Activated CD4-positive, alpha-beta memory T cell treated with anti-CD3 and anti-CD28 coated beads, Interleukin-2, amount 10 ng/mL, durations not matched to agents 7 days and 5 days (primary cell): ENCODE measurements around the gene CORO2B. TPM values are rescaled to one million over a fixed set of nuclear protein-coding genes. Genes with fewer than 3 reads are reported as not detected.

Experiments used
- CTCF ChIA-PET: fragments of 350-600 bp; sonication (Branson Sonifier 250); formaldehyde crosslinking; loops from one replicate; lab custom pipeline; 2021; ENCODE audit warnings: antibody characterized with exemption, inconsistent platforms; lab: Charles Lee
- POLR2A ChIA-PET: fragments of 350-600 bp; sonication (Branson Sonifier 250); formaldehyde crosslinking; loops from one replicate; lab custom pipeline; 2021; ENCODE audit warnings: antibody characterized with exemption; lab: Charles Lee
- DNase-seq: peaks from one replicate; pipeline ENCODE4 v3.0.0-alpha.2; 2020
- H3K27ac Mint-ChIP-seq: one replicate; pipeline ENCODE4 v1.8.0; 2021; ENCODE audit warnings: mild to moderate bottlenecking, mixed read lengths
- H3K27me3 Mint-ChIP-seq: one replicate; pipeline ENCODE4 v1.8.0; 2021; ENCODE audit warnings: mixed read lengths
- H3K36me3 Mint-ChIP-seq: one replicate; pipeline ENCODE4 v1.8.0; 2021; ENCODE audit warnings: low read depth, mixed read lengths
- H3K4me1 Mint-ChIP-seq: one replicate; pipeline ENCODE4 v1.8.0; 2021; ENCODE audit warnings: mixed read lengths
- H3K4me3 Mint-ChIP-seq: one replicate; pipeline ENCODE4 v1.8.0; 2021; ENCODE audit warnings: mild to moderate bottlenecking, mixed read lengths
- H3K9me3 Mint-ChIP-seq: one replicate; pipeline ENCODE4 v1.8.0; 2021; ENCODE audit warnings: mixed read lengths
- total RNA-seq, 2 experiments: library from RNA; stranded (reverse); gene quantifications; one replicate each; pipeline ENCODE4 v1.2.3, GENCODE V29; 2021

Gene CORO2B
- total RNA-seq, 2 experiments from 2014 or later, result not detected

DNA sequence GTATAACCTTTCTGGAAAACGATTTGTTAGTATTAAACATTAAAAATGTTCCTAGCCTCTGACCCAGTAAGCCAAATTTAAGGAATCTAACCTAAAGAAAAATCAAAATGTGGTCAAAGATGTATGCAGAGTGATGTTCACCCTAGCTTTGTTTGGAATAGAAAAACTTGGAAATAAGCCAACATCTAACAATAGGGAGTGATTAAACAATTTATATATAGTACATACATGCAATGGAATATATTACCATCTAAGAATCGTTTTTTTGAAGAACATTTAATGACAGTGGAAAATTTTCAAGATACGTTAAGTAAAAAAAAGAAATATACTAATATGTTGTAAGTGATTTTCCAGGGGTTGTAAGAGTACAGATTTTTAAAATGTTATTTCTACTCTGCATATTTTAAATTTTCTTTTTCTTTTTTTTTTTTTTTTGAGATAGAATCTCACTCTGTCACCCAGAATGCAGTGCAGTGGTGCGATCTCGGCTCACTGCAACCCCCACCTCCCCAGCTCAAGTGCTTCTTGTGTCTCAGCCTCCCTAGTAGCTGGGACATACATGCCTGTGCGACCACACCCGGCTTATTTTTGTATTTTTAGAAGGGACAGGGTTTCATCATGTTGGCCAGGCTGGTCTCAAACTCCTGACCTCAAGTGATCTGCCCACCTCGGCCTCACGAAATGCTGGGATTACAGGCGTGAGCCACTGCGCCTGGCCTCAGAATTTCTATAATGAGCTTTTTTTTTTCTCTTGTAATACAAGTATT is 187.0 kb downstream of the CORO2B start:
- no peaks in the 10 kb centered on the region for H3K4me1 Mint-ChIP-seq
- no peaks in the 10 kb centered on the region for H3K9me3 Mint-ChIP-seq
- ChIA-PET CTCF (interaction anchor here (1.0 kb wide), 1 partner anchor 63 kb away, joined by 3 read pairs; no protein-coding TSS in a partner anchor), POLR2A (no interaction called here)
- DNase-seq, result no peak
- H3K27me3 Mint-ChIP-seq, result peaks cover 31% of the 10 kb centered on the region
- no peak overlapping the region for H3K27ac Mint-ChIP-seq
- no peaks in the 10 kb centered on the region for H3K36me3 Mint-ChIP-seq
- H3K4me3 Mint-ChIP-seq, result no peak overlapping the region

DNA sequence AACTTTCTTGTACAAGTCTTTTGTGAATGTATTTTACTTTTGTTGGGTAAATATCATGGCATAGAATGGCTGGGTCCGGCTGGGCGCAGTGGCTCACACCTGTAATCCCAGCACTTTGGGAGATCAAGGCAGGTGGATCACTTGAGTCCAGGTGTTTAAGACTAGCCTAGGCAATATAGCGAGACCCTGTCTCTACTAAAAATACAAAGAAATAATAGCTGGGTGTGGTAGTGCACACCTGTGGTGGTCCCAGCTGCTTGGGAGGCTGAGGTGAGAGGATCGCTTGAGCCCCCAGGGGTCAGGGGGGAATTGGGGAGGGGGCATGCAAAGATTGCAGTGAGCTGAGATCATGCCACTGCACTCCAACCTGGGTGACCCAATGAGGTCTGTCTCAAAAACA is 189.0 kb downstream of the CORO2B start:
- Mint-ChIP-seq H3K36me3 (no peaks in the 10 kb centered on the region), H3K4me1 (no peaks in the 10 kb centered on the region), H3K9me3 (no peaks in the 10 kb centered on the region), H3K27me3 (peaks cover 20% of the 10 kb centered on the region), H3K27ac (no peak overlapping the region), H3K4me3 (no peak overlapping the region)
- ChIA-PET CTCF (no interaction called here), POLR2A (no interaction called here)
- no peak for DNase-seq

DNA sequence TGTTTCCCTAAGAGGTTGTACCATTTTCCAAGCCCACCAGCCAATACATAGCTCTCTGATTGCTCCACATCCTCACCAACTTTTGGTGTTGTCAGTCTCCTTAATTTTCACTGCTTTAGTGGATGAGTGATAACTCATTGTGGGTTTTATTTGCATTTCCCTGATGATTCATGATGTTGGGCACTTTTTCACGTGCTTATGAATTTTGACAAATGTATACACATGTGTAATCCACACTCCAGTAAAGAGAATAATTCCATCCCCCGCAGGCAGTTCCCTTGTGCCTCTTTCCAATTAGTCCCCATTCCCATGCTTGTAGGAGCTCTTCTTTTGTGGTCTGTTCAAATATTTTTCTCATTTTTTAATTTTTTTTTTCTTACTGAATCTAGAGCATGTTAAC is 189.5 kb downstream of the CORO2B start:
- H3K27me3 Mint-ChIP-seq, result peaks cover 16% of the 10 kb centered on the region
- DNase-seq, result no peak
- H3K9me3 Mint-ChIP-seq, result no peaks in the 10 kb centered on the region
- CTCF ChIA-PET, result no interaction called here
- no peak overlapping the region for H3K27ac Mint-ChIP-seq
- H3K36me3 Mint-ChIP-seq, result no peaks in the 10 kb centered on the region
- H3K4me1 Mint-ChIP-seq, result no peaks in the 10 kb centered on the region
- no peak overlapping the region for H3K4me3 Mint-ChIP-seq
- POLR2A ChIA-PET, result no interaction called here

DNA sequence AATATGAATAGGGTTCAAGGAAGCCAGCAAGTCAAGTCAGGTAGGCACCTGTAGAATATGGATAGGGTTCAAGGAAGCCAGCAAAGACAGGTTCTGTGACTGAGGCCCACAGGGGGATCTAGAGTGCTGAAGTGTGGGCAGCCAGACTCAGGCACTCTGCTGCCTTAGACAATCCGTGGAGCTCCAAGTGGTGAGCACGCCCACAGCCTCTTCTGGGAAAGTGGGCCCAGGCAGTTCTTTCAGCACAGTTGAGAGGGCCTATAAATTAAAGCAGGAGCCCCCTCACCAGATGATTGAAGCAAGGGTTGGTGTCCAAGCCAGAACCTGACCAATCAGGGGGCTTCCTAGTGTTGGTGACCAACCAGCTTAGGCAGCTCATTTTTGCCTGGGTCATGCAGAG is 190.9 kb downstream of the CORO2B start:
- Mint-ChIP-seq H3K9me3 (no peaks in the 10 kb centered on the region), H3K4me3 (no peak overlapping the region), H3K27ac (no peak overlapping the region), H3K4me1 (no peaks in the 10 kb centered on the region), H3K36me3 (no peaks in the 10 kb centered on the region), H3K27me3 (peaks cover 12% of the 10 kb centered on the region)
- POLR2A ChIA-PET, result no interaction called here
- no peak for DNase-seq
- CTCF ChIA-PET, result interaction anchor here (0.6 kb wide), 1 partner anchor 64 kb away, joined by 3 read pairs; no protein-coding TSS in a partner anchor

DNA sequence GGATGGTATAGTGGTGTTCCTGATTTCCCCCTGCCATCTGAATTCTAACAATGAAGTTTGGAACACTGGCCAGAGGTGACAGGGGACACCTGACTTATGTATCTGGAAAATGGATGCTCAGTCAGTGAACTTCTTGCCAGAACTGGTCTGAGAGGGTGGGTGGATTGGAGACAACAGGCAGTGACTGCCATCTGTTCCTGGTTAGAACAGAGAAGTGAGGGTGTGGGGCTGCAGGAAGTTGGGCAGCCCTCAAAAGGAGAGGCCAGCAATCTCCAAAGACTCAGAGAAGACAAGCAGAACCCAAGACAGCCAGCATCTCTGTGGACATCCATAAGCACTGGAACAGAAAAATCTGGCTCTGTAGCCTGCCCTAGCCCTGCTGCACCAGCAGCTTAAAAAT is 191.4 kb downstream of the CORO2B start:
- H3K4me1 Mint-ChIP-seq, result no peaks in the 10 kb centered on the region
- H3K9me3 Mint-ChIP-seq, result no peaks in the 10 kb centered on the region
- ChIA-PET POLR2A (no interaction called here), CTCF (no interaction called here)
- H3K27ac Mint-ChIP-seq, result no peak overlapping the region
- no peak for DNase-seq
- no peak overlapping the region for H3K4me3 Mint-ChIP-seq
- peaks cover 10% of the 10 kb centered on the region for H3K27me3 Mint-ChIP-seq
- H3K36me3 Mint-ChIP-seq, result no peaks in the 10 kb centered on the region

DNA sequence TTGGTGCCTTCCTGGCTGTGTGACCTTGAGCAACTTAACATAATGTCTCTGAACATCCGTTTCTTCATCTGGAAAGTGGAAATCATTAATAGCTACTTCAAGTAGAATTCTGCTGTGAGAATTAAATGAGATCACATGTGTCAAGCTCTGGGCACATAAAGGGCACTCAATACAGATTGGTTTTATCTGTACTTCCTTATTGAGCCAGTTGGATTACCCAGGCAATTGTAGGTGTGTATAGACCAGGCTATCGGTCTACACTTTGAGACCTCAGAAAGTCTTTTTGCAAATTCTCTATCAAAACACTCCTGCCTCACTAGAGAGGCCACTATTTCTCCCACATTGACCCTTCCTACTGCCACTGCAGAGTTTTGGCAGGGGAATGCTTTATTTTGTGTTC is 194.2 kb downstream of the CORO2B start:
- POLR2A ChIA-PET, result interaction anchor here (1.0 kb wide), 1 partner anchor 9 kb away, joined by 3 read pairs; no protein-coding TSS in a partner anchor
- no peak overlapping the region for H3K27ac Mint-ChIP-seq
- peaks cover 9% of the 10 kb centered on the region for H3K36me3 Mint-ChIP-seq
- no peak for DNase-seq
- CTCF ChIA-PET, result no interaction called here
- H3K4me3 Mint-ChIP-seq, result no peak overlapping the region
- peaks cover 8% of the 10 kb centered on the region for H3K27me3 Mint-ChIP-seq
- H3K9me3 Mint-ChIP-seq, result no peaks in the 10 kb centered on the region
- no peaks in the 10 kb centered on the region for H3K4me1 Mint-ChIP-seq

DNA sequence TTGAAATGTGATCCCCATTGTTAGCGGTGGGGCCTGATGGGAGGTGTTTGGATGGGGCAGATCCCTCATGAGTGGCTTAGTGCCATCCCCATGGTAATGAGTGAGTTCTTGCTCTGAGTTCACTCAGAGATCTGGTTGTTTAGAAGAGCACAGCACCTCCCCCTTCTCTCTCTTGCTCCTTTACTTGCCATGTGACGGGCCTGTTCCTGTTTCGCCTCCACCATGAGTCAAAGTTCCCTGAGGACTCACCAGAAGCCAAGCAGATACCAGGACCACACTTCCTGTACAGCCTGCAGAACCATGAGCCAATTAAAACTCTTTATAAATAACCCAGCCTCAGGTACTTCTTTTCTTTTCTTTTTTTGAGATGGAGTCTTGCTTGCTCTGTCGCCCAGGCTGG is 195.3 kb downstream of the CORO2B start:
- Mint-ChIP-seq H3K36me3 (peaks cover 19% of the 10 kb centered on the region), H3K27me3 (peaks cover 6% of the 10 kb centered on the region), H3K27ac (no peak overlapping the region), H3K9me3 (no peaks in the 10 kb centered on the region), H3K4me1 (no peaks in the 10 kb centered on the region), H3K4me3 (no peak overlapping the region)
- no peak for DNase-seq
- ChIA-PET CTCF (interaction anchor here (1.0 kb wide), 1 partner anchor 10 kb away, joined by 5 read pairs; no protein-coding TSS in a partner anchor), POLR2A (no interaction called here)

DNA sequence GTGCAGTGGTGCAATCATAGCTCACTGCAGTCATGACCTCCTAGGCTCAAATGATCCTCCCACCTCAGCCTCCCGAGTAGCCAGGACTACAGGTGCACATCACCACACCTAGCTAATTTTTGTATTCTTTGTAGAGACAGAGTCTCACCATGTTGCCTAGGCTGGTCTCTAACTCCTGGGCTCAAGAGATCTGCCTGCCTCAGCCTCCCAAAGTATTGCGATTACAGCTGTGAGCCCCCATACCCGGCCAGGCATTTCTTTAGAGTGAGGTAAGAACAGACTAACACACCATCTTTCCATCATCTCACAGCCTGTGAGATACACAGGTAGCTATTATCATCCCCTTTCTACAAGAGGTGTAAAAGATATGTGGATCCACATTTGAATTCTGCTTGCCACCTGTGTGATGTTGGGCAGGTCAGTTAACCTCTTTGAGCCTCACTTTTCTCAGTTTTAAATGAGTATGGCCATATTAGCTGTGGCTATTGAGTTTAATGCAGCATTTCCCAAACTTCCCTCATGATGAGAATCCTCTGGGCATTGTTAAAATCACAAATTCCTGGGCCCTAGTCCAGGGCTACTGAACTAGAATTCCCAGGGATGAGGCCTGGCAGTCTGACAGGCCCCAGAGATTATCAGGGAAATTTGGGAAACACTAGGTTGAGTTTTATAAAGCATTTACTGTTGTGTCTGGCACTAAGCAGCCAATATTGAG is 195.9 kb downstream of the CORO2B start:
- DNase-seq, result no peak
- Mint-ChIP-seq H3K27ac (no peak overlapping the region), H3K9me3 (no peaks in the 10 kb centered on the region), H3K27me3 (peaks cover 3% of the 10 kb centered on the region), H3K4me1 (no peaks in the 10 kb centered on the region), H3K4me3 (no peak overlapping the region), H3K36me3 (peaks cover 23% of the 10 kb centered on the region)
- CTCF ChIA-PET, result interaction anchor here (1.0 kb wide), 1 partner anchor 9 kb away, joined by 5 read pairs; no protein-coding TSS in a partner anchor
- POLR2A ChIA-PET, result no interaction called here

DNA sequence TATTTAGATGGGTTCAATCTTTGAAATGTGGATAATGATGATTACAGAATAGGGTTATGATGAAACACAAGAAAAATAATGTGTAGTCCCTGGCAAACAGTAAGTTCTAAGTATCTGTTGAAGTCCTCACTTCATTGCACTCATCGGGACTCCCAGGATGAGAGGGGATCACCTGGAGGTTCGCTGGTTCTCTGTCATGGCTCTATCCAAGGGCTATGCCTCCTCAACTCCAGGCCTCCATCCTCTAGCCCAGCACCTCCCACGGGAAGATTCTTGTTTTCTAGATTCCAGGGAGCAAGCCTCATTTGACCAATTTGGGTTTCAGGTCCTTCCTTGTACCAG is 196.4 kb downstream of the CORO2B start:
- POLR2A ChIA-PET, result interaction anchor here (1.3 kb wide), 1 partner anchor 101 kb away, joined by 4 read pairs; no protein-coding TSS in a partner anchor

DNA sequence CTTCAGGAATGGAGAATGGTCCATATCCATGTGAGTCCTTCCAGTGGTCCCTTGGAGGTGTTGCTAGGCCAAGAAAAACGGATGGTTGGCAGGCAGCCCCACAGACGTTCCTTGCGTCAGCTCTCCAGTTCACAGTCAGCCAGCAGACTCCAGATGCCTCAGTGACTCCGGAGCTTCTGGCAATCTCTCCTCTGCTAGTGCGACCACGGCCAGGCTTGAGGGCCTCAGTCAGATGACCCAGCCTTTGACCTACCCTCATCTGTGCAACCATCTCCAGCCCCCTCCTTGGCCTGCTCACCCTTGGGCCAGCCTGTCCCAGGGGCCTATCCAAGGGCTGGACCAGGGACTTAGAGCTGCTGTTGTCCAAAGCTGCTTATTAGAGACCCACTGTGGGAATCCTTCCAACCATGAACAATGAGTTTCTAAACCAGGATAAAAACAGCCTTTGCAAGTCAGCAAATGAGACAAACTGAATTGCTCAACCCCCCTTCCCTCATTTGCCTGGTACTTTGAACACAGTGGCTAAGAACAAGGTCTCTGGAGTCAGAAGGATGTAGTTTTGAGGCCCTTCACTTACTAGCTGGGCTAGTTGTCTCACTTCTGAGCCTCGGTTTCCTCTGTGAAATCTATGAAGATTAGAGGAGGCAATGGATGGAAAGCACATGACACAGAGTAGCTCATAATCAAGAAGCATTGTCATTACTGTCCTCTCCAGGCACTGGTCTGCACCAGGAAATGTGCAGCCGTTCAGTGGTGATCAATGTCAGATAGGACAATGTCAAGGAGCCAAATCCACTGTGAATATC is 197.1 kb downstream of the CORO2B start:
- Mint-ChIP-seq H3K27ac (no peak overlapping the region), H3K36me3 (peaks cover 35% of the 10 kb centered on the region), H3K4me3 (no peak overlapping the region), H3K4me1 (no peaks in the 10 kb centered on the region), H3K27me3 (peaks cover 3% of the 10 kb centered on the region), H3K9me3 (no peaks in the 10 kb centered on the region)
- DNase-seq, result no peak
- ChIA-PET POLR2A (interaction anchor here (0.7 to 1.3 kb wide), 2 partner anchors 41 to 100 kb away, joined by 3 to 4 read pairs; no protein-coding TSS in a partner anchor), CTCF (no interaction called here)

More for the DNA sequence above, 196.4 kb downstream of the CORO2B start:
- DNase-seq, result no peak
- no peak overlapping the region for H3K27ac Mint-ChIP-seq
- H3K4me3 Mint-ChIP-seq, result no peak overlapping the region
- H3K4me1 Mint-ChIP-seq, result no peaks in the 10 kb centered on the region
- CTCF ChIA-PET, result no interaction called here
- no peaks in the 10 kb centered on the region for H3K9me3 Mint-ChIP-seq
- H3K36me3 Mint-ChIP-seq, result peaks cover 29% of the 10 kb centered on the region
- peaks cover 3% of the 10 kb centered on the region for H3K27me3 Mint-ChIP-seq

DNA sequence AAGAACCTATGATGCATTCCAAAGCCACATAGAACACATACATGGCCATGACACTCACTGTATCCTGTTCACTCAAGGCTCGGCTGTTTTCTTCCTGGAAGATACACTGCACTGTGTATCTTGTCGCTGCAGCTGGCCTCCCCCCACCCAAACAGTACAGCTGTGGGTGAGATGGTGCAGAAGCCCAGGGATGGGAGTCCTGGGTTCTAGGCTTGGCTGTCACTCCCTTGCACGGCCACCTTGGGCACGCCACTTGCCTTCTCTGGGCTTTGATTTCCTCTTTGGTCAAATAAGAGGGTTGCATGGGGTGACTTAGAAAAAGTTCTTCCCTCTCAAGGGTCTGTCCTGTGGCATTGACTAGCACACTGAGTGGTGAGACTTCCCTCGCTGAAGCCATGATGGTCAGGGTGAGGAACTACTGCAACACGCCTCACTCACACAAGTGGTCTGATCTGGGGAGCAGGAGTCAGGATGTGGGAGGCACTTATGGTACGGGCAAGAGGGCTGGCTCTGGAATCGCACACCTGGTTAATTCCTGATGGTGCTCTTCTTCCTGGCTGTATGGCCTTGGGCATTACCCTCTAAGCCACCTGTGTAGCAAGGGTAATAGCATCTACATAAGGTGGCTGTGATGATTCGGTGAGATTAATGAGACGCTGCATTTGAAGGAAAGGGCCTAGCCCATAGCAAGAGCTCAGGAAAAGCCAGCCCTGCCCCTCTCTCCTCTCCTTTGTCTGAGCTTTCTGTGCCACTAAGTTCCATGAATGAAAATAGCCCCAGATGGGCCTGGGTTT is 197.9 kb downstream of the CORO2B start:
- Mint-ChIP-seq H3K27ac (no peak overlapping the region), H3K9me3 (no peaks in the 10 kb centered on the region), H3K27me3 (peaks cover 3% of the 10 kb centered on the region), H3K4me1 (peaks cover 3% of the 10 kb centered on the region), H3K4me3 (no peak overlapping the region), H3K36me3 (peaks cover 38% of the 10 kb centered on the region)
- no peak for DNase-seq
- CTCF ChIA-PET, result no interaction called here
- POLR2A ChIA-PET, result interaction anchor here (0.7 to 2.3 kb wide), 3 partner anchors 19 to 99 kb away, joined by 3 to 6 read pairs (median 4); no protein-coding TSS in a partner anchor
